Upper lobe of left lung (tissue), 6 donors: ENCODE results near the gene ATRNL1. TPM values are rescaled to one million over a fixed set of nuclear protein-coding genes. Genes with fewer than 3 reads are reported as not detected.

ENCODE experiments used
- ATAC-seq, 2 donors: fragments of 200-7000 bp; cut with Tn5 transposase; one replicate each; pipeline ENCODE4 v1.9.1; 2022; ENCODE audit warnings: mild to moderate bottlenecking in 2 of 2, moderate library complexity in 2 of 2; ENCODE audit not compliant: low FRiP score in 2 of 2
- DNase-seq, 2 donors: peaks; one replicate each; pipeline ENCODE4 v3.0.0-alpha.2; 2019 to 2020
- H3K27ac ChIP-seq, 4 donors: fragments of 200-600 bp; sonication (generic); one replicate each; pipeline ENCODE4 v1.5.1; 2016 to 2019
- H3K27me3 ChIP-seq, 4 donors: fragments of 200-600 bp; sonication (generic); one replicate each; pipeline ENCODE4 v1.5.1; 2017 to 2019
- H3K36me3 ChIP-seq, 4 donors: fragments of 200-600 bp; sonication (generic); one replicate each; pipeline ENCODE4 v1.5.1; 2016 to 2019
- H3K4me1 ChIP-seq, 4 donors: fragments of 200-600 bp; sonication (generic); one replicate each; pipeline ENCODE4 v1.5.1; 2018 to 2019
- H3K4me3 ChIP-seq, 4 donors: fragments of 200-600 bp; sonication (generic); one replicate each; pipeline ENCODE4 v1.5.1; 2017 to 2019; ENCODE audit warnings: mild to moderate bottlenecking in 2 of 4, moderate library complexity in 1 of 4
- H3K9me3 ChIP-seq, 4 donors: fragments of 200-600 bp; sonication (generic); one replicate each; pipeline ENCODE4 v1.5.1; 2018 to 2019
- EP300 ChIP-seq, 4 donors: sonication (generic); formaldehyde crosslinking; IDR thresholded peaks; one replicate each; pipeline ENCODE4 v1.5.1; 2017; ENCODE audit warnings: antibody characterized with exemption in 4 of 4, control low read depth in 2 of 4
- POLR2A ChIP-seq, 4 donors: fragments of 450-650 bp; IDR thresholded peaks; one replicate each; pipeline ENCODE4 v1.5.1; 2016 to 2017; ENCODE audit warnings: antibody characterized with exemption in 4 of 4, mild to moderate bottlenecking in 2 of 4
- POLR2AphosphoS5 ChIP-seq, 2 donors: sonication (generic); formaldehyde crosslinking; IDR thresholded peaks; one replicate each; pipeline ENCODE4 v1.5.1; 2017; ENCODE audit warnings: antibody characterized with exemption in 2 of 2
- WGBS, 2 donors: methylation state at CpG; one replicate each; pipeline ENCODE4 v1.1.5; 2017 to 2018; 5-methylcytosine and 5-hydroxymethylcytosine counted together
- total RNA-seq, 6 donors: library from RNA; depleted of rRNA in 4 of 6; stranded (reverse); fragments of >200 nt in 4 of 6; gene quantifications; one replicate each; pipeline versions ENCODE4 v1.1.0 to v1.2.1, GENCODE V29; 2016 to 2021
- TF ChIP-seq, protein P1 (sequence below), 6 experiments: fragments of 450-650 bp in 4 of 6; fragments of 200-600 bp in 2 of 6; sonication (generic) in 2 of 6; IDR thresholded peaks; one replicate each; pipeline ENCODE4 v1.5.1; 2016 to 2019; ENCODE audit warnings: antibody characterized with exemption in 6 of 6
- donor health status: DM: no; HTN: no; CAD: no; lungs with moderate emphysema.
- donor health status: DM: no; HTN: yes; CAD: no; lungs with severe emphysema.

ATRNL1 gene
- total RNA-seq, 6 donors from 2014 or later, result 0.11 to 1.0 (median 0.39) TPM

DNA sequence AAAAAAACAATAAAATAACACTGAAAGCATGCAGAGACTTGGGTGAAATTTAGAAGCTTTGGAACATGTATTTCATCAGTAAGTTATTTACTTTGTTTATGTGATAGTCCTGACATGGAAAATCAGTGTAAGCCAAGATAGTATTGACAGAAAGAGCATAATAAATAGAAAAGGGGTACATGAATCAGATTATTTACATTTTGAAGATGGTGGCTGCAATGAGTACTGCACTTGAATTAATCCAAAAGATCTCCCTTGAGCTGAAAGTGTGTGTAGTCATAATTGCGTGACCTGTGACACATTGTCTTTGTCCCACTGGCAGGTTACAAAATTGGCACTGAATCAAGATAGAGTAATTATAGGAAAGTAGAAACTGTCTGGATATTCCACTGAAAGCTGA lies 617.0 kb downstream of the ATRNL1 start:
- no peaks in the 10 kb centered on the region for H3K4me1 ChIP-seq
- no peaks in the 10 kb centered on the region for H3K36me3 ChIP-seq
- no peak for TF ChIP-seq EP300 (IDR thresholded peaks at IDR 0.05)
- TF ChIP-seq, protein P1, sequence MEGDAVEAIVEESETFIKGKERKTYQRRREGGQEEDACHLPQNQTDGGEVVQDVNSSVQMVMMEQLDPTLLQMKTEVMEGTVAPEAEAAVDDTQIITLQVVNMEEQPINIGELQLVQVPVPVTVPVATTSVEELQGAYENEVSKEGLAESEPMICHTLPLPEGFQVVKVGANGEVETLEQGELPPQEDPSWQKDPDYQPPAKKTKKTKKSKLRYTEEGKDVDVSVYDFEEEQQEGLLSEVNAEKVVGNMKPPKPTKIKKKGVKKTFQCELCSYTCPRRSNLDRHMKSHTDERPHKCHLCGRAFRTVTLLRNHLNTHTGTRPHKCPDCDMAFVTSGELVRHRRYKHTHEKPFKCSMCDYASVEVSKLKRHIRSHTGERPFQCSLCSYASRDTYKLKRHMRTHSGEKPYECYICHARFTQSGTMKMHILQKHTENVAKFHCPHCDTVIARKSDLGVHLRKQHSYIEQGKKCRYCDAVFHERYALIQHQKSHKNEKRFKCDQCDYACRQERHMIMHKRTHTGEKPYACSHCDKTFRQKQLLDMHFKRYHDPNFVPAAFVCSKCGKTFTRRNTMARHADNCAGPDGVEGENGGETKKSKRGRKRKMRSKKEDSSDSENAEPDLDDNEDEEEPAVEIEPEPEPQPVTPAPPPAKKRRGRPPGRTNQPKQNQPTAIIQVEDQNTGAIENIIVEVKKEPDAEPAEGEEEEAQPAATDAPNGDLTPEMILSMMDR (IDR thresholded peaks at IDR 0.05), result no peak
- no peak for TF ChIP-seq POLR2AphosphoS5 (IDR thresholded peaks at IDR 0.05)
- TF ChIP-seq POLR2A (IDR thresholded peaks at IDR 0.05), result no peak
- no peak overlapping the region for H3K4me3 ChIP-seq
- 83 to 90% methylated on average over 1 of the region's 1 CpG for WGBS, 2 donors
- DNase-seq (no peak), ATAC-seq (no peak)
- no peak overlapping the region for H3K27ac ChIP-seq
- H3K9me3 ChIP-seq, result no peaks in the 10 kb centered on the region
- H3K27me3 ChIP-seq, result no peaks in the 10 kb centered on the region

DNA sequence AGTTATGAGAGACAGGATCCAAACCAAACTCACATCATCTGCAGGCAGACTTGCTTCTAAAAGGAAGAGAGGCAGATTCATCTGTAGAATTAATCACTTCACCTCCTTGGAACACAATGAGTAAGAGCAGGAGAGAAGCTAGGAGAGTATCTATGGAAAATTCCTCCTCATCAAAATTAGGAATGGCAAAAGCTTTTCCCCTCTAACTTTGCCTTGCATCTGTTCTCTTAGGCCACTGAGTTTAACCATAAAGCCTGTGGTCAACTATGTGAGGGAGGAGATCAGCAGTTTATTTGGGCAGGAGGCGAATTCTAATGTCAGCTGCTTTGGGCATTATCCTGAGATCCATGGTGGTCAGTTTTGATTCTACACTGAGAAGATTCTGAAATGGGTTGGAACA lies 618.1 kb downstream of the ATRNL1 start:
- Histone ChIP-seq H3K9me3 (no peaks in the 10 kb centered on the region), H3K4me3 (no peak overlapping the region), H3K27me3 (no peaks in the 10 kb centered on the region), H3K27ac (no peak overlapping the region), H3K4me1 (no peaks in the 10 kb centered on the region), H3K36me3 (no peaks in the 10 kb centered on the region)
- TF ChIP-seq POLR2AphosphoS5 (IDR thresholded peaks at IDR 0.05), result no peak
- TF ChIP-seq POLR2A (IDR thresholded peaks at IDR 0.05), result no peak
- TF ChIP-seq, protein P1 (IDR thresholded peaks at IDR 0.05), result no peak
- no peak for TF ChIP-seq EP300 (IDR thresholded peaks at IDR 0.05)
- DNase-seq (no peak), ATAC-seq (no peak)
- 73 to 82% methylated on average over 1 of the region's 1 CpG for WGBS, 2 donors

DNA sequence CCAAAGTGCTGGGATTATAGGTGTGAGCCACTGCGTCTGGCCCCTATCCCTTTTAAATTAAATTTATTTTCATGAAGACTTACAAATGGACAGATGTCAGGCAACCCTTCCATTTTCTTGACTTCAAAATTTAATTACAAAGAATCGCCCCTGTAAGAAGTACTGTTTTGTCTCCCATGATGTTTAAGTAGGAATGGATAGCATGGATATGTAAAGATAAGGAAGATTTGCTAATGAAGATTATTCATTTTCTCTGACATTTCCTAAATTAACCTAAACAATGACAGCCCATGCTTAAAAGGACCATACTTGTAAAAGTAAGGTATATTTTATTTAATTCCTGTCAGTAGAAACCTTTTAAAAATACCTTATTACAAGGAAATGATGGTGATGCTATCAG lies 627.0 kb downstream of the ATRNL1 start:
- TF ChIP-seq, protein P1 (IDR thresholded peaks at IDR 0.05), result no peak
- TF ChIP-seq POLR2A (IDR thresholded peaks at IDR 0.05), result no peak
- TF ChIP-seq EP300 (IDR thresholded peaks at IDR 0.05), result no peak
- no peak for TF ChIP-seq POLR2AphosphoS5 (IDR thresholded peaks at IDR 0.05)
- no peaks in the 10 kb centered on the region for H3K4me1 ChIP-seq
- no peaks in the 10 kb centered on the region for H3K9me3 ChIP-seq
- H3K27ac ChIP-seq, result no peak overlapping the region
- 91 to 94% methylated on average over 2 of the region's 2 CpGs for WGBS, 2 donors
- H3K36me3 ChIP-seq, result no peaks in the 10 kb centered on the region
- DNase-seq (no peak), ATAC-seq (no peak)
- no peaks in the 10 kb centered on the region for H3K27me3 ChIP-seq
- no peak overlapping the region for H3K4me3 ChIP-seq

DNA sequence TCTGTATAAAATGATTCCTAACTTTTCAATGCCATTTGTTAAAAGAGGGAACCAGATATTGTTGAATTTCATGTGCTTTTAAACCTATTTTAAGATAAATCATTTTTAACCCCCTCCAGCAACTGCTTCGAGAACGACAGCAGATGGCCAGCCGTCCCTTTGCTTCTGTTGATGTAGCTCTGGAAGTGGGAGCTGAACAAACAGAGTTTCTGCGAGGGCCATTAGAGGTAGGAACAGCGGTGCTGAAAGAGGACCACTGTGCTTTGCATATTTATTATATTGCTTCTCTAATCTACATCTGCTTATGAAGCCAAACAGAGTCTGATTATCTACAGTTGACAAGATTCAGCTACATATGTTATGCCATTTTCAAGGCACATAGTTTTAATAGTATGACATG lies 634.0 kb downstream of the ATRNL1 start:
- no peak for TF ChIP-seq POLR2A (IDR thresholded peaks at IDR 0.05)
- TF ChIP-seq EP300 (IDR thresholded peaks at IDR 0.05), result no peak
- TF ChIP-seq, protein P1 (IDR thresholded peaks at IDR 0.05), result no peak
- TF ChIP-seq POLR2AphosphoS5 (IDR thresholded peaks at IDR 0.05), result no peak
- Histone ChIP-seq H3K27me3 (no peaks in the 10 kb centered on the region), H3K36me3 (no peaks in the 10 kb centered on the region), H3K4me1 (no peaks in the 10 kb centered on the region), H3K9me3 (no peaks in the 10 kb centered on the region), H3K4me3 (no peak overlapping the region), H3K27ac (no peak overlapping the region)
- ATAC-seq, result no peak
- DNase-seq, result no peak
- WGBS, 2 donors, result 69 to 70% methylated on average over 5 of the region's 5 CpGs

DNA sequence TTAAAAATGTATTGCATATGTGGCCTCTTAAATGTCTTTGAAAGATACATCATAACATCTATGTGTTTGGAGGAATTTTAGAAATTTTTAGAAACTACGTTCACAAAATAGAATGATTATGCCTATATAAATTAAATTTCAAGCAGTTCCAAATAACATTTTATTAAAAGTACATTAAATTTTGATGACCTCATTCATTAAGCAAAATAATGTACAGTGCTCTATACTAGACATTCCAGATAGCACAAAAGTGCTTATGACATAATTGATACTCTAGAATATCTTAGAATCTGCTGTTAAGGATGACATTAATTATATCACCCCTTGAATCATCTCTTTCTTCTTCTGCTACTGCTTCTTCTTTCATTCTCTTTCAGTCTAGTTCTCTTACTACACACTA lies 650.9 kb downstream of the ATRNL1 start:
- no peak overlapping the region for H3K4me3 ChIP-seq
- TF ChIP-seq, protein P1 (IDR thresholded peaks at IDR 0.05), result no peak
- TF ChIP-seq EP300 (IDR thresholded peaks at IDR 0.05) (no peak), POLR2A (IDR thresholded peaks at IDR 0.05) (no peak), POLR2AphosphoS5 (IDR thresholded peaks at IDR 0.05) (no peak)
- no peaks in the 10 kb centered on the region for H3K36me3 ChIP-seq
- H3K27ac ChIP-seq, result no peak overlapping the region
- H3K9me3 ChIP-seq, result no peaks in the 10 kb centered on the region
- DNase-seq (no peak), ATAC-seq (no peak)
- no peaks in the 10 kb centered on the region for H3K4me1 ChIP-seq
- 84 to 88% methylated on average over 1 of the region's 1 CpG for WGBS, 2 donors
- no peaks in the 10 kb centered on the region for H3K27me3 ChIP-seq
